HEK293T (cell line): ENCODE data around the gene CNST.

Experiments
- BHLHE40 ChIP-seq: fragments of 450-650 bp; IDR thresholded peaks from 2 replicates; pipeline ENCODE4 v1.6.1; 2016; ENCODE audit warnings: mild to moderate bottlenecking, moderate library complexity, borderline replicate concordance
- FOXM1 ChIP-seq: fragments of 450-650 bp; IDR thresholded peaks from 2 replicates; pipeline ENCODE4 v1.6.1; 2017; ENCODE audit warnings: mild to moderate bottlenecking, borderline replicate concordance
- L3MBTL2 ChIP-seq: fragments of 450-650 bp; conservative IDR thresholded peaks from 2 replicates; pipeline ENCODE4 v1.6.1; 2016; ENCODE audit warnings: mild to moderate bottlenecking
- NFRKB ChIP-seq: fragments of 450-650 bp; IDR thresholded peaks from 2 replicates; pipeline ENCODE4 v1.6.1; 2016; ENCODE audit warnings: mild to moderate bottlenecking, moderate library complexity
- SUZ12 ChIP-seq: fragments of 450-650 bp; IDR thresholded peaks from 2 replicates; pipeline ENCODE4 v1.6.1; 2016; ENCODE audit warnings: mild to moderate bottlenecking
- ZNF384 ChIP-seq: fragments of 450-650 bp; IDR thresholded peaks from 2 replicates; pipeline ENCODE4 v1.6.1; 2016

DNA sequence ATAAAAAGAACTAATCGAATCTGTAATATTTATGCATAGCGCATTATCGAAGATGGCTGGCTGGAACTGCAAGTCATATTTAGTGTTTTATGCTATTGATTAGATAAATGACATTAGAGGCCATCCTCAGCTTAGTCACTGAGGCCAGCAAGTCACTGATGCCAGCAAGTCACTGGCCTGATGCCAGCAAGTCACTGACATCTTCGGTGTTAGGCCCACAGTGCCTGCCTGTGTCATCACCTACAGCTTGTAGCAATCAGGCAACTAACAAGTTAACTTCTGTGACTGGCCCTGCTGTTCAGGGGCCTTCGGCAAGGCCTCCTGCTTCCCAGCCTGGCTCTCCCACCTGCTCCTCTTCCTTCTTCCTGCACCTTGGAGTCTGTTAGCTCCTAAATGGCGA lies 92.3 kb downstream of the CNST start:
- TF ChIP-seq L3MBTL2, result no peak
- no peak for TF ChIP-seq SUZ12
- TF ChIP-seq FOXM1, result no peak
- TF ChIP-seq BHLHE40, result no peak
- TF ChIP-seq ZNF384, result no peak
- no peak for TF ChIP-seq NFRKB
